ENCODE data around the gene REL. TPM values are rescaled to one million over a fixed set of nuclear protein-coding genes. Genes with fewer than 3 reads are reported as not detected.

Gene REL
- total RNA-seq, 1 experiment from 2014 or later = 11.5 TPM

- Histone ChIP-seq H3K4me1 (ENCODE audit: insufficient read depth, low read length, poor library complexity, severe bottlenecking) (no peaks in the 10 kb centered on the region), H3K9me3 (ENCODE audit: low read depth, low read length, poor library complexity, severe bottlenecking) (no peaks in the 10 kb centered on the region), H3K36me3 (ENCODE audit: insufficient read depth, low read length, poor library complexity, severe bottlenecking) (no peaks in the 10 kb centered on the region), H3K27ac (ENCODE audit: low read depth, low read length, poor library complexity, severe bottlenecking) (no peak overlapping the region), H3K27me3 (replicated peaks; ENCODE audit: insufficient read depth, low read depth, low read length, poor library complexity) (no peaks in the 10 kb centered on the region), H3K4me3 (ENCODE audit: low read depth, low read length, poor library complexity, severe bottlenecking) (no peak overlapping the region)
- no TSS peak for BruUV-seq (replicated peaks)
- POLR2A ChIA-PET (ENCODE audit: low non-redundant PET) = interaction anchor here (0.5 kb wide), 1 partner anchor 101 kb away, joined by 7 read pairs; no protein-coding TSS in a partner anchor
- TF ChIP-seq EZH2 (IDR thresholded peaks at IDR 0.05; ENCODE audit: borderline replicate concordance, low read depth, low read length, poor library complexity, severe bottlenecking) = no peak
- no peak for TF ChIP-seq CTCF (conservative IDR thresholded peaks at IDR 0.05; ENCODE audit: low read depth, low read length)
- CTCF ChIA-PET = no interaction called here
- DNase-seq (ENCODE audit: low spot score) = no peak
- intact Hi-C loops (cut with micrococcal nuclease; ENCODE audit: unreplicated experiment) = no loop called here
These were observed 77.0 kb downstream of the REL start for GRCh38 chr2:60958361-60958760.

GRCh38 chr2:60958800-60959199, 77.4 kb downstream of the REL start:
- BruUV-seq (replicated peaks) = no TSS peak
- no peaks in the 10 kb centered on the region for H3K9me3 ChIP-seq (ENCODE audit: low read depth, low read length, poor library complexity, severe bottlenecking)
- intact Hi-C loops (cut with micrococcal nuclease; ENCODE audit: unreplicated experiment) = no loop called here
- H3K27me3 ChIP-seq (replicated peaks; ENCODE audit: insufficient read depth, low read depth, low read length, poor library complexity) = no peaks in the 10 kb centered on the region
- H3K4me1 ChIP-seq (ENCODE audit: insufficient read depth, low read length, poor library complexity, severe bottlenecking) = no peaks in the 10 kb centered on the region
- CTCF ChIA-PET = no interaction called here
- no peaks in the 10 kb centered on the region for H3K36me3 ChIP-seq (ENCODE audit: insufficient read depth, low read length, poor library complexity, severe bottlenecking)
- TF ChIP-seq CTCF (conservative IDR thresholded peaks at IDR 0.05; ENCODE audit: low read depth, low read length) = no peak
- no peak for TF ChIP-seq EZH2 (IDR thresholded peaks at IDR 0.05; ENCODE audit: borderline replicate concordance, low read depth, low read length, poor library complexity, severe bottlenecking)
- DNase-seq (ENCODE audit: low spot score) = no peak
- no peak overlapping the region for H3K4me3 ChIP-seq (ENCODE audit: low read depth, low read length, poor library complexity, severe bottlenecking)
- POLR2A ChIA-PET (ENCODE audit: low non-redundant PET) = interaction anchor here (0.5 kb wide), 1 partner anchor 101 kb away, joined by 7 read pairs; no protein-coding TSS in a partner anchor
- no peak overlapping the region for H3K27ac ChIP-seq (ENCODE audit: low read depth, low read length, poor library complexity, severe bottlenecking)

GRCh38 chr2:60959501-60959900, 78.1 kb downstream of the REL start:
- no peak overlapping the region for H3K27ac ChIP-seq (ENCODE audit: low read depth, low read length, poor library complexity, severe bottlenecking)
- no peaks in the 10 kb centered on the region for H3K9me3 ChIP-seq (ENCODE audit: low read depth, low read length, poor library complexity, severe bottlenecking)
- no peaks in the 10 kb centered on the region for H3K4me1 ChIP-seq (ENCODE audit: insufficient read depth, low read length, poor library complexity, severe bottlenecking)
- CTCF ChIA-PET = no interaction called here
- no TSS peak for BruUV-seq (replicated peaks)
- TF ChIP-seq CTCF (conservative IDR thresholded peaks at IDR 0.05; ENCODE audit: low read depth, low read length) = no peak
- TF ChIP-seq EZH2 (IDR thresholded peaks at IDR 0.05; ENCODE audit: borderline replicate concordance, low read depth, low read length, poor library complexity, severe bottlenecking) = no peak
- H3K4me3 ChIP-seq (ENCODE audit: low read depth, low read length, poor library complexity, severe bottlenecking) = no peak overlapping the region
- intact Hi-C loops (cut with micrococcal nuclease; ENCODE audit: unreplicated experiment) = no loop called here
- DNase-seq (ENCODE audit: low spot score) = no peak
- H3K36me3 ChIP-seq (ENCODE audit: insufficient read depth, low read length, poor library complexity, severe bottlenecking) = no peaks in the 10 kb centered on the region
- no peaks in the 10 kb centered on the region for H3K27me3 ChIP-seq (replicated peaks; ENCODE audit: insufficient read depth, low read depth, low read length, poor library complexity)
- POLR2A ChIA-PET (ENCODE audit: low non-redundant PET) = no interaction called here

Data from A673 (cell line).